Osteoblast (primary cell): ENCODE data around the gene CARD11. TPM values are rescaled to one million over a fixed set of nuclear protein-coding genes. Genes with fewer than 3 reads are reported as not detected.

Experiments used
- DNase-seq: peaks from one replicate; pipeline ENCODE4 v3.0.0; 2011; ENCODE audit warnings: low spot score, mixed read lengths; ENCODE audit not compliant: insufficient read length; ENCODE audit errors: missing footprints
- H2AFZ ChIP-seq: 2 replicates; pipeline ENCODE4 v1.6.0; 2011; ENCODE audit warnings: mild to moderate bottlenecking, low read length
- H3K27ac ChIP-seq: 2 replicates; pipeline ENCODE4 v1.5.1; 2011; ENCODE audit warnings: mild to moderate bottlenecking, low read depth, low read length, moderate library complexity
- H3K27me3 ChIP-seq: 2 replicates; pipeline ENCODE4 v1.6.0; 2012; ENCODE audit warnings: mild to moderate bottlenecking, control low read depth, inconsistent platforms, low read length, moderate library complexity; ENCODE audit not compliant: insufficient read depth
- H3K36me3 ChIP-seq: 2 replicates; pipeline ENCODE4 v1.5.1; 2011; ENCODE audit warnings: mild to moderate bottlenecking, low read length, control low read depth, moderate library complexity; ENCODE audit not compliant: insufficient read depth
- H3K4me1 ChIP-seq: 2 replicates; pipeline ENCODE4 v1.5.1; 2011; ENCODE audit warnings: mild to moderate bottlenecking, low read length, control low read depth, moderate library complexity; ENCODE audit not compliant: insufficient read depth
- H3K4me2 ChIP-seq: 2 replicates; pipeline ENCODE4 v1.6.0; 2011; ENCODE audit warnings: mild to moderate bottlenecking, low read length; ENCODE audit not compliant: insufficient read depth
- H3K4me3 ChIP-seq: fragments of 200-600 bp; sonication (generic); 3 replicates; pipeline ENCODE4 v1.5.1; 2012; ENCODE audit warnings: mild to moderate bottlenecking, low read length, inconsistent platforms; ENCODE audit not compliant: insufficient read depth
- H3K79me2 ChIP-seq: 2 replicates; pipeline ENCODE4 v1.6.0; 2012; ENCODE audit warnings: mild to moderate bottlenecking, low read length, control low read depth, inconsistent platforms; ENCODE audit not compliant: insufficient read depth
- H3K9me3 ChIP-seq: 2 replicates; pipeline ENCODE4 v1.5.1; 2011; ENCODE audit warnings: low read depth, low read length, control low read depth
- H4K20me1 ChIP-seq: 2 replicates; pipeline ENCODE4 v1.6.0; 2012; ENCODE audit warnings: mild to moderate bottlenecking, low read length, control low read depth; ENCODE audit not compliant: insufficient read depth
- CTCF ChIP-seq: IDR thresholded peaks from 2 replicates; pipeline ENCODE4 v1.5.1; 2011; ENCODE audit warnings: mild to moderate bottlenecking, low read depth, low read length, moderate library complexity; ENCODE audit errors: extremely low read depth
- total RNA-seq: library from RNA; depleted of rRNA; stranded (reverse); fragments of >200 nt; gene quantifications from 2 replicates; pipeline ENCODE4 v1.2.3, GENCODE V29; 2012

Gene CARD11
- total RNA-seq, 1 donor, result not detected

DNA sequence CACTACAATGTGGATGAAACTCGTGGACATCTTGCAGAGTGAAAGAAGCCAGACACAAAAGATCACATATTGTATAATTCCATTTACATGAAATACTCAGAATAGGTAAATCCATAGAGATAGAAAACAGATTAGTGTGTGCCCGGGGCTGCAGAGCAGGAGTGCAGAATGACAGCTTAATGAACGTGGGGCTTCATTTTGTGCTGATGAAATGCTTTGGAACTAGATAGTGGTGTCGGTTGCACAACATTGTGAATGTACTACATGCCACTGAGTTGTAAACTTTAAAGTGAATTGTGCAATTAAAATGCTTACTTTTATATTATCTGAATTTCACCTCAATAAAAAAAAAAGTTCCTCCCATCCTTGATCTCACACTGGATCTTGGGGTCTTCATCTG is 31.8 kb upstream of the CARD11 start:
- Histone ChIP-seq H4K20me1 (no peaks in the 10 kb centered on the region), H3K4me2 (no peak overlapping the region), H3K4me1 (no peaks in the 10 kb centered on the region), H3K27ac (no peak overlapping the region), H3K27me3 (no peaks in the 10 kb centered on the region), H3K36me3 (no peaks in the 10 kb centered on the region), H3K4me3 (no peak overlapping the region), H3K79me2 (no peaks in the 10 kb centered on the region), H3K9me3 (no peaks in the 10 kb centered on the region), H2AFZ (no peak overlapping the region)
- DNase-seq, result no peak
- no peak for TF ChIP-seq CTCF

DNA sequence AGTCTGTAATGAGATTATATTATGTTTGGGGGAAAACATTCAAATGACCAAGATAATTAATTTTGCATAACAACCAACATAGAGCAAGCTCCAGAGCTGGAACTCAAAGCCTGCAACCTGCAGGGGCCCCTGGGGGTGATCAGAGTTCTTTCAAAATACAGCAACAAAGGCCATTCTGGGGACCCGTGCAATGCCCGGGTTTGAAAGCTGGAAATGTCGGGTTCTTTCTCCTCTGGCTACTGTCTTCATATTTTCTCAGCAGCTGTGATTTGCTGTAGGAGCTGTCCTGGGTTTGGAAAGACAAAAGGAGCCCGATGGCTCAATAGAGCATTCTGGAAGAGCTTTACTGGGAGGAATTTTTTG is 30.8 kb upstream of the CARD11 start:
- no peaks in the 10 kb centered on the region for H3K27me3 ChIP-seq
- no peaks in the 10 kb centered on the region for H3K79me2 ChIP-seq
- no peaks in the 10 kb centered on the region for H4K20me1 ChIP-seq
- TF ChIP-seq CTCF, result no peak
- H3K4me1 ChIP-seq, result no peaks in the 10 kb centered on the region
- no peak overlapping the region for H3K4me3 ChIP-seq
- H3K9me3 ChIP-seq, result no peaks in the 10 kb centered on the region
- H3K36me3 ChIP-seq, result no peaks in the 10 kb centered on the region
- H2AFZ ChIP-seq, result no peak overlapping the region
- H3K4me2 ChIP-seq, result no peak overlapping the region
- DNase-seq, result no peak
- no peak overlapping the region for H3K27ac ChIP-seq

GRCh38 chr7:3073763-3074458 is 30.2 kb upstream of the CARD11 start:
- Histone ChIP-seq H3K36me3 (no peaks in the 10 kb centered on the region), H3K4me3 (no peak overlapping the region), H3K9me3 (no peaks in the 10 kb centered on the region), H3K27me3 (no peaks in the 10 kb centered on the region), H3K79me2 (no peaks in the 10 kb centered on the region), H2AFZ (no peak overlapping the region), H3K4me2 (no peak overlapping the region), H4K20me1 (no peaks in the 10 kb centered on the region), H3K27ac (no peak overlapping the region), H3K4me1 (no peaks in the 10 kb centered on the region)
- DNase-seq, result no peak
- TF ChIP-seq CTCF, result no peak

DNA sequence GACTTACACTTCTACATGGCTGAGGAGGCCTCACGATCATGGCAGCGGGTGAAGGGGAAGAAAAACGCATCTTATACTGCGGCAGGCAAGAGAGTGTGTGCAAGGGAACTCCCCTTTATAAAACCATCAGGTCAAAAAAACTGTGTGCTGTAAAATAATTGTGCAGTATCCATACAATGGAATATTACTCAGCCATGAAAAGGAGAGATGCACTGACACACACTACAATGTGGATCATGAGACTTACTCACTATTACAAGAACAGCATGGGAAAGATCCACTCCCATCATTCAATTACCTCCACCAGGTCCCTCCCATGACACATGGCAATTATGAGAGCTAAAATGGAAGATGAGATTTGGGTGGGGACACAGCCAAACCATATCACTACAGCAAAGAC is 27.2 kb upstream of the CARD11 start:
- Histone ChIP-seq H3K79me2 (no peaks in the 10 kb centered on the region), H3K4me3 (no peak overlapping the region), H3K4me2 (no peak overlapping the region), H3K36me3 (no peaks in the 10 kb centered on the region), H3K4me1 (no peaks in the 10 kb centered on the region), H2AFZ (no peak overlapping the region), H3K27ac (no peak overlapping the region), H3K9me3 (no peaks in the 10 kb centered on the region), H4K20me1 (no peaks in the 10 kb centered on the region), H3K27me3 (no peaks in the 10 kb centered on the region)
- no peak for DNase-seq
- TF ChIP-seq CTCF, result no peak
